Activated T-helper 1 cell treated with anti-CD3 and anti-CD28 coated beads, Interleukin-12 subunit alpha, Interleukin-12 subunit beta, Interleukin-2, Interleukin-4 antibody, amounts not matched to agents 30 ng/mL and 10 ng/mL and 1 ng/mL, durations not matched to agents 14 hours and 24 hours and 36 hours (primary cell): ENCODE results near the gene PPP2R5E. TPM values are rescaled to one million over a fixed set of nuclear protein-coding genes. Genes with fewer than 3 reads are reported as not detected.
A peak's percentile ranks its signal among the peaks of the same experiment; 100 is the strongest.
"Not testable (repeated sequence)": the region's sequence is repeated elsewhere in the genome, so short reads cannot be mapped to it uniquely, and the experiment has no call there.

Experiments used
- DNase-seq: peaks from one replicate; pipeline ENCODE4 v3.0.0; 2021; ENCODE audit warnings: low spot score
- H3K27ac Mint-ChIP-seq: one replicate; pipeline ENCODE4 v1.8.0; 2021; ENCODE audit warnings: mild to moderate bottlenecking, mixed read lengths
- H3K27me3 Mint-ChIP-seq: one replicate; pipeline ENCODE4 v1.8.0; 2022; ENCODE audit warnings: mild to moderate bottlenecking, moderate library complexity, mixed read lengths; ENCODE audit not compliant: insufficient read depth
- H3K36me3 Mint-ChIP-seq: one replicate; pipeline ENCODE4 v1.8.0; 2021; ENCODE audit warnings: low read depth, mixed read lengths
- H3K4me1 Mint-ChIP-seq: one replicate; pipeline ENCODE4 v1.8.0; 2021; ENCODE audit warnings: low read depth, mixed read lengths
- H3K4me3 Mint-ChIP-seq: one replicate; pipeline ENCODE4 v1.8.0; 2021; ENCODE audit warnings: mild to moderate bottlenecking, moderate library complexity, mixed read lengths
- H3K9me3 Mint-ChIP-seq: one replicate; pipeline ENCODE4 v1.8.0; 2021; ENCODE audit warnings: mixed read lengths
- intact Hi-C: fragments of 100-400 bp; cut with micrococcal nuclease; formaldehyde crosslinking; loops from one replicate; pipeline ENCODE4 v1.15.1; 2024
- total RNA-seq: library from RNA; stranded (reverse); gene quantifications from 2 replicates; pipeline ENCODE4 v1.2.3, GENCODE V29; 2022

PPP2R5E gene
- total RNA-seq, 1 donor from 2014 or later = 47.6 TPM

GRCh38 chr14:63544591-63545299 lies 1.6 kb upstream of the PPP2R5E start:
- intact Hi-C loops = loop anchor here (5.0 to 10.0 kb wide), 4 partner anchors 308 to 960 kb away; partner anchors contain the start of genes AKAP5, MTHFD1, SYNE2 and ZBTB1
- no peak for DNase-seq
- Mint-ChIP-seq H3K9me3 (no peaks in the 10 kb centered on the region), H3K36me3 (peaks cover 13% of the 10 kb centered on the region), H3K4me3 (peak overlapping the region; percentile 97), H3K4me1 (peaks cover 29% of the 10 kb centered on the region), H3K27ac (no peak overlapping the region), H3K27me3 (peaks cover 2% of the 10 kb centered on the region)

- Mint-ChIP-seq H3K27ac (peak overlapping the region; percentile 95), H3K9me3 (no peaks in the 10 kb centered on the region), H3K27me3 (peaks cover 2% of the 10 kb centered on the region), H3K36me3 (peaks cover 21% of the 10 kb centered on the region), H3K4me3 (peak overlapping the region; percentile 97), H3K4me1 (peaks cover 36% of the 10 kb centered on the region)
- intact Hi-C loops = loop anchor here (1.0 to 10.0 kb wide), 11 partner anchors 34 to 961 kb away; partner anchors contain the start of genes AKAP5, MTHFD1, SYNE2 and WDR89
- DNase-seq = no peak
Observed at GRCh38 chr14:63543826-63544406, 739 bp upstream of the PPP2R5E start.

- intact Hi-C loops = loop anchor here (1.0 to 10.0 kb wide), 8 partner anchors 64 to 962 kb away; partner anchors contain the start of genes AKAP5, MTHFD1, SYNE2 and ZBTB1
- Mint-ChIP-seq H3K27ac (peak overlapping the region; percentile 70), H3K36me3 (peaks cover 21% of the 10 kb centered on the region), H3K27me3 (no peaks in the 10 kb centered on the region), H3K9me3 (no peaks in the 10 kb centered on the region), H3K4me3 (peak overlapping the region; percentile 97), H3K4me1 (peaks cover 36% of the 10 kb centered on the region)
- DNase-seq = peak; percentile 1
Observed at GRCh38 chr14:63542231-63542999, 762 bp downstream of the PPP2R5E start.

GRCh38 chr14:63535918-63536317 lies 7.3 kb downstream of the PPP2R5E start:
- H3K27me3 Mint-ChIP-seq = no peaks in the 10 kb centered on the region
- H3K4me1 Mint-ChIP-seq = peaks cover 17% of the 10 kb centered on the region
- peaks cover 36% of the 10 kb centered on the region for H3K36me3 Mint-ChIP-seq
- H3K4me3 Mint-ChIP-seq = no peak overlapping the region
- no peak for DNase-seq
- H3K9me3 Mint-ChIP-seq = no peaks in the 10 kb centered on the region
- intact Hi-C loops = no loop called here
- H3K27ac Mint-ChIP-seq = no peak overlapping the region

- intact Hi-C loops = no loop called here
- Mint-ChIP-seq H3K27me3 (no peaks in the 10 kb centered on the region), H3K4me1 (peaks cover 5% of the 10 kb centered on the region), H3K4me3 (no peak overlapping the region), H3K36me3 (peaks cover 29% of the 10 kb centered on the region), H3K9me3 (no peaks in the 10 kb centered on the region), H3K27ac (no peak overlapping the region)
- DNase-seq = no peak
Observed at GRCh38 chr14:63533474-63533873, 9.7 kb downstream of the PPP2R5E start.

GRCh38 chr14:63524537-63525155 lies 18.5 kb downstream of the PPP2R5E start:
- peaks cover 19% of the 10 kb centered on the region for H3K4me1 Mint-ChIP-seq
- H3K27ac Mint-ChIP-seq = peak overlapping the region; percentile 71
- no peaks in the 10 kb centered on the region for H3K9me3 Mint-ChIP-seq
- DNase-seq = no peak
- H3K4me3 Mint-ChIP-seq = no peak overlapping the region
- peaks cover 20% of the 10 kb centered on the region for H3K36me3 Mint-ChIP-seq
- intact Hi-C loops = no loop called here
- H3K27me3 Mint-ChIP-seq = no peaks in the 10 kb centered on the region

GRCh38 chr14:63523735-63524426 lies 19.3 kb downstream of the PPP2R5E start:
- no peak for DNase-seq
- H3K36me3 Mint-ChIP-seq = peaks cover 20% of the 10 kb centered on the region
- intact Hi-C loops = no loop called here
- H3K27ac Mint-ChIP-seq = no peak overlapping the region
- H3K4me1 Mint-ChIP-seq = peaks cover 19% of the 10 kb centered on the region
- H3K9me3 Mint-ChIP-seq = no peaks in the 10 kb centered on the region
- H3K4me3 Mint-ChIP-seq = no peak overlapping the region
- H3K27me3 Mint-ChIP-seq = no peaks in the 10 kb centered on the region

- peaks cover 20% of the 10 kb centered on the region for H3K36me3 Mint-ChIP-seq
- DNase-seq, H3K27me3 Mint-ChIP-seq, intact Hi-C loops, H3K4me3 Mint-ChIP-seq, H3K27ac Mint-ChIP-seq, H3K9me3 Mint-ChIP-seq: not testable (repeated sequence)
- H3K4me1 Mint-ChIP-seq = peaks cover 19% of the 10 kb centered on the region
Observed at GRCh38 chr14:63522511-63522910, 20.7 kb downstream of the PPP2R5E start.

- no peaks in the 10 kb centered on the region for H3K27me3 Mint-ChIP-seq
- no peak overlapping the region for H3K4me3 Mint-ChIP-seq
- DNase-seq = no peak
- H3K9me3 Mint-ChIP-seq = no peaks in the 10 kb centered on the region
- peaks cover 4% of the 10 kb centered on the region for H3K36me3 Mint-ChIP-seq
- intact Hi-C loops = no loop called here
- H3K27ac Mint-ChIP-seq = no peak overlapping the region
- H3K4me1 Mint-ChIP-seq = peaks cover 28% of the 10 kb centered on the region
Observed at GRCh38 chr14:63517354-63517753, 25.8 kb downstream of the PPP2R5E start.

- peaks cover 9% of the 10 kb centered on the region for H3K36me3 Mint-ChIP-seq
- peaks cover 48% of the 10 kb centered on the region for H3K4me1 Mint-ChIP-seq
- no peaks in the 10 kb centered on the region for H3K9me3 Mint-ChIP-seq
- no peak overlapping the region for H3K27ac Mint-ChIP-seq
- no peaks in the 10 kb centered on the region for H3K27me3 Mint-ChIP-seq
- no peak overlapping the region for H3K4me3 Mint-ChIP-seq
- intact Hi-C loops = no loop called here
- no peak for DNase-seq
Observed at GRCh38 chr14:63515240-63515639, 27.9 kb downstream of the PPP2R5E start.

- Mint-ChIP-seq H3K9me3 (no peaks in the 10 kb centered on the region), H3K27me3 (no peaks in the 10 kb centered on the region), H3K4me1 (peaks cover 52% of the 10 kb centered on the region), H3K27ac (peak overlapping the region; percentile 3), H3K4me3 (no peak overlapping the region), H3K36me3 (peaks cover 10% of the 10 kb centered on the region)
- no peak for DNase-seq
- intact Hi-C loops = no loop called here
Observed at GRCh38 chr14:63513756-63514155, 29.4 kb downstream of the PPP2R5E start.

GRCh38 chr14:63512861-63513260 lies 30.3 kb downstream of the PPP2R5E start:
- Mint-ChIP-seq H3K4me3 (peak overlapping the region; percentile 25), H3K27me3 (no peaks in the 10 kb centered on the region), H3K9me3 (no peaks in the 10 kb centered on the region), H3K36me3 (peaks cover 13% of the 10 kb centered on the region), H3K27ac (peak overlapping the region; percentile 21), H3K4me1 (peaks cover 61% of the 10 kb centered on the region)
- peak; percentile 6 for DNase-seq
- intact Hi-C loops = no loop called here
